Activated B cell treated with CpG ODN at 0.5 μM for 24 hours (primary cell): ENCODE data around the gene MBTPS1. TPM values are rescaled to one million over a fixed set of nuclear protein-coding genes. Genes with fewer than 3 reads are reported as not detected.
A peak's percentile ranks its signal among the peaks of the same experiment; 100 is the strongest.

ENCODE experiments used
- ATAC-seq: fragments of 200-7000 bp; cut with Tn5 transposase; one replicate; pipeline ENCODE4 v1.10.0; 2021; ENCODE audit warnings: low read depth, mild to moderate bottlenecking, moderate library complexity
- CTCF ChIA-PET: fragments of 350-600 bp; sonication (Branson Sonifier 250); formaldehyde crosslinking; loops from one replicate; lab custom pipeline; 2021; ENCODE audit warnings: antibody characterized with exemption; lab: Charles Lee
- POLR2A ChIA-PET: fragments of 350-600 bp; sonication (Branson Sonifier 250); formaldehyde crosslinking; loops from one replicate; lab custom pipeline; 2021; ENCODE audit warnings: antibody characterized with exemption; lab: Charles Lee
- DNase-seq: peaks from one replicate; pipeline ENCODE4 v3.0.0; 2022
- H3K27ac Mint-ChIP-seq: one replicate; pipeline ENCODE4 v1.8.0; 2020; ENCODE audit warnings: mixed read lengths
- H3K27me3 Mint-ChIP-seq: one replicate; pipeline ENCODE4 v1.8.0; 2021; ENCODE audit warnings: mixed read lengths
- H3K36me3 Mint-ChIP-seq: one replicate; pipeline ENCODE4 v1.8.0; 2021; ENCODE audit warnings: low read depth, mixed read lengths
- H3K4me1 Mint-ChIP-seq: one replicate; pipeline ENCODE4 v1.8.0; 2021; ENCODE audit warnings: mixed read lengths
- H3K4me3 Mint-ChIP-seq: one replicate; pipeline ENCODE4 v1.8.0; 2020; ENCODE audit warnings: mild to moderate bottlenecking, mixed read lengths
- H3K9me3 Mint-ChIP-seq: one replicate; pipeline ENCODE4 v1.8.0; 2020; ENCODE audit warnings: mixed read lengths
- intact Hi-C: fragments of 100-400 bp; cut with micrococcal nuclease; formaldehyde crosslinking; loops from one replicate; pipeline ENCODE4 v1.15.1; 2024
- total RNA-seq: library from RNA; stranded (reverse); gene quantifications from 2 replicates; pipeline ENCODE4 v1.2.3, GENCODE V29; 2022
- TF ChIP-seq, protein P1 (sequence below): fragments of 200-600 bp; IDR thresholded peaks from one replicate; pipeline ENCODE4 v1.8.0; 2022; ENCODE audit warnings: antibody characterized with exemption, mild to moderate bottlenecking

MBTPS1 gene
- total RNA-seq, 1 donor from 2014 or later: 79.2 TPM

DNA sequence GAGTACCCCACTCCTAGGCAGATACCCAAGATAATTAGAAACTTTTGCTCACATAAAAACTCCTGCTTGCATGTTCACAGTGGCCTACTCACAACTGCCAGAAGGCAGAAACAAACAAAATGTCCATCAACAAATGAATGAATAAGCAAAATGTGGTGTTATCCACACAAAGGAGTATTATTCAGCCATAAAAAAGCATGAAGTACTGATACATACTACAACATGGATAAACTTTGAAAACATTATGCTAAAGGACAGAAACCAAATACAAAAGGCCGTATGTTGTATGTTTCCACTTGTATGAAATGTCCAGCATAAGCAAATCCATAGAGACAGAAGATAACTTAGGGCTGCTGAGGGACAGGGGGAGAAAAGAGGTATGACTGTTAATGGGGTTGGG lies 26.3 kb upstream of the MBTPS1 start:
- H3K36me3 Mint-ChIP-seq: peaks cover 6% of the 10 kb centered on the region
- intact Hi-C loops: no loop called here

DNA sequence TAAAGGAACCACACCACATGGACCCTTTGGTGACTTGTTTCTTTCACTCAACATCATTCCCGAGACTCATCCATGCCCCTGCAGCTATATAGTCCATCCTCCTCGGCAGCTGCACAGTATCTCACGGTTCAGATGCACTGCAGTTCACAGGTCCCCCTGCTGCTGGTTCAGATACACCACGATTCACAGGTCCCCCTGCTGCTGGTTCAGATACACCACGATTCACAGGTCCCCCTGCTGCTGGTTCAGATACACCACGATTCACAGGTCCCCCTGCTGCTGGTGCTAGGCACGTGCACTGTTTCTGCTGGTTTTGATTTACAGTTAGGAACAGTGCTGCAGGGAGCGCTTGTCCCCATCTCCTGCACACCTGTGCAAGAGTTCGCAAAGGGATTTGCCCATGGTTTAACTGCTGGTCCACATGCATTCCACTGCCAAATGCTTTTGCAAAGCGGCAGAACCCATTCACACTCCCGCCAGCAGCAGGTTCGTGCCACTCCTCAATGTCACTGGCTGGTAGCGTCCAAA lies 24.5 kb upstream of the MBTPS1 start:
- Mint-ChIP-seq H3K27ac (no peak overlapping the region), H3K36me3 (peaks cover 6% of the 10 kb centered on the region), H3K9me3 (no peaks in the 10 kb centered on the region), H3K4me3 (no peak overlapping the region), H3K4me1 (peaks cover 14% of the 10 kb centered on the region), H3K27me3 (no peaks in the 10 kb centered on the region)
- ChIA-PET CTCF (interaction anchor here (0.9 to 1.2 kb wide), 2 partner anchors 46 to 52 kb away, joined by 3 to 4 read pairs; partner anchors contain the start of gene TAF1C), POLR2A (interaction anchor here (0.6 to 0.7 kb wide), 3 partner anchors 9 to 459 kb away, joined by 3 to 9 read pairs (median 5); no protein-coding TSS in a partner anchor)
- DNase-seq (no peak), ATAC-seq (peak; percentile 15)
- TF ChIP-seq, protein P1, sequence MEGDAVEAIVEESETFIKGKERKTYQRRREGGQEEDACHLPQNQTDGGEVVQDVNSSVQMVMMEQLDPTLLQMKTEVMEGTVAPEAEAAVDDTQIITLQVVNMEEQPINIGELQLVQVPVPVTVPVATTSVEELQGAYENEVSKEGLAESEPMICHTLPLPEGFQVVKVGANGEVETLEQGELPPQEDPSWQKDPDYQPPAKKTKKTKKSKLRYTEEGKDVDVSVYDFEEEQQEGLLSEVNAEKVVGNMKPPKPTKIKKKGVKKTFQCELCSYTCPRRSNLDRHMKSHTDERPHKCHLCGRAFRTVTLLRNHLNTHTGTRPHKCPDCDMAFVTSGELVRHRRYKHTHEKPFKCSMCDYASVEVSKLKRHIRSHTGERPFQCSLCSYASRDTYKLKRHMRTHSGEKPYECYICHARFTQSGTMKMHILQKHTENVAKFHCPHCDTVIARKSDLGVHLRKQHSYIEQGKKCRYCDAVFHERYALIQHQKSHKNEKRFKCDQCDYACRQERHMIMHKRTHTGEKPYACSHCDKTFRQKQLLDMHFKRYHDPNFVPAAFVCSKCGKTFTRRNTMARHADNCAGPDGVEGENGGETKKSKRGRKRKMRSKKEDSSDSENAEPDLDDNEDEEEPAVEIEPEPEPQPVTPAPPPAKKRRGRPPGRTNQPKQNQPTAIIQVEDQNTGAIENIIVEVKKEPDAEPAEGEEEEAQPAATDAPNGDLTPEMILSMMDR: no peak
- intact Hi-C loops: no loop called here

More for the DNA sequence above, 26.3 kb upstream of the MBTPS1 start:
- no peaks in the 10 kb centered on the region for H3K9me3 Mint-ChIP-seq
- DNase-seq (no peak), ATAC-seq (no peak)
- H3K27ac Mint-ChIP-seq: no peak overlapping the region
- H3K4me1 Mint-ChIP-seq: peaks cover 12% of the 10 kb centered on the region
- TF ChIP-seq, protein P1: no peak
- H3K27me3 Mint-ChIP-seq: no peaks in the 10 kb centered on the region
- H3K4me3 Mint-ChIP-seq: peak overlapping the region; percentile 16
- ChIA-PET POLR2A (interaction anchor here (0.7 to 3.1 kb wide), 2 partner anchors 25 to 873 kb away, joined by 3 to 47 read pairs; partner anchors contain the start of gene MBTPS1), CTCF (interaction anchor here (1.6 kb wide), 1 partner anchor 26 kb away, joined by 6 read pairs; the partner anchor contains the start of gene MBTPS1)

DNA sequence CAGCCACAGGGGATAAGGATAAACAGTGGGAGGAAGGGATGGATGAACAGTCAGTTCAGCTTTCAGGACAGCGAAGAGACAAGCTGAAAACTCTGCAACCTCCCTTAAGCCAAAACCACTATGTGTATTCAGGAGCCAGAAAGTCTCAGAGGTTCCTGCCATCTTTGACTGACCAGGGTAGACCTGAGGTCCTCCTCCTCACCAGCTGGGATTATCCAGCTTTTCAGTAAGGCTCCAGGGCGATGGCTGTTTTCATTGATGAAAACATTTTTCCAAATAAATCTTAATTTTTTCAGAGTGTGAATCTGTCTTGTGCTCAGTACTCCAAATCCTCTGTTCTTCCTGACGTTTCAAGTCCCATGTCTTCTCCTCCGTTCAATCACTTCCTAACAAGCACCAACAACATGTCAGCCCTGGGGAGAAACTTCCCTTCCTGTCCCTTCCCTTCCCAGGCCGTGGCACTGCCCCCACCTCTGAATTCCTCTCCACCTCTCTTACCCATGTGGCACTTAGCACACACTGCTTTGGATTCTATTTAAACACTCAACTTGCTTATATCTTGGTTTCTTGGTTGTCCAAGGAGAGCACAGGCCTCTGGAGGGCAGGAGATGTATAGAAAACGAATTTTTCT lies 23.0 kb upstream of the MBTPS1 start:
- POLR2A ChIA-PET: interaction anchor here (0.8 kb wide), 1 partner anchor 23 kb away, joined by 3 read pairs; the partner anchor contains the start of gene MBTPS1
- CTCF ChIA-PET: no interaction called here
- peak overlapping the region; percentile 16 for H3K27ac Mint-ChIP-seq
- no peaks in the 10 kb centered on the region for H3K9me3 Mint-ChIP-seq
- peaks cover 8% of the 10 kb centered on the region for H3K36me3 Mint-ChIP-seq
- no peak overlapping the region for H3K4me3 Mint-ChIP-seq
- ATAC-seq: no peak
- no peak for DNase-seq
- H3K27me3 Mint-ChIP-seq: no peaks in the 10 kb centered on the region
- TF ChIP-seq, protein P1: no peak
- intact Hi-C loops: no loop called here
- H3K4me1 Mint-ChIP-seq: peaks cover 18% of the 10 kb centered on the region

DNA sequence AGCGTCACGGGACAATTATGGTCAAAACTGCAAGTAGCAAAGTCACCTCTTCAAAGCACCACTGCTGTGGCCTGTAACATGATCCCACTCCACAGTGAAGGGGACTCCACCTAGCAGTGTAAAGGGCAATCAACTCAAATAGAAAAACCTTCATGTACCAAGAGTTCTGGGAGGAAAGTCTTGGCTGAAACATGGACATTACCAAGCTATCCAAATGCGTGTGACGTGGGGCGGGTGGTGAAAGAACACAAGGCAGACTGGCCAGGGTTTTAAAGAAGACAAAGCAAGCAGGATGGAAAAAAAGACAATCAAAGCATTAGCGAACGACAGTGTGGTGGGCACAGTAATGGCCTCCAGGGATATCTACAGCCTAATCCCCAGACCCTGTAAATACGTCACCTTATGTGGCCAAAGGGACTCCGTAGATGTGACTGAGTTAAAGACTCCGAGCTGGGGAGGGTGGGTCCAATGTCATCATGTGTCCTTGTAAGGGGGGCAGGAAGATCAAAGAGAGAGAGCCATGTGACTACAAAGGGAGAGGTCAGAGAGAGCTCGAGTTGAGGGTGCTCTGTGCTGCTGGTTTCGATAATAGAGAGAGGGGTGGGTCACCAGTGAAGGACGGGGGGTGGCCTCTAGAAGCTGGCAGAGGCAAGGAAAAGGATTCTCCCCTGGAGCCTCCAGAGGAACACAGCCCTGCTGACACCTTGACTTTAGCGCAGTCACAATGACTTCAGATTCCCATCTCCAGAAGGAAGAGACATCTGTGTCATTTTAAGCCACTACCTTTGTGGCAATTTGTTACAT lies 22.3 kb upstream of the MBTPS1 start:
- intact Hi-C loops: no loop called here
- CTCF ChIA-PET: no interaction called here
- H3K36me3 Mint-ChIP-seq: peaks cover 5% of the 10 kb centered on the region
- H3K4me3 Mint-ChIP-seq: no peak overlapping the region
- peaks cover 15% of the 10 kb centered on the region for H3K4me1 Mint-ChIP-seq
- H3K27me3 Mint-ChIP-seq: no peaks in the 10 kb centered on the region
- H3K9me3 Mint-ChIP-seq: no peaks in the 10 kb centered on the region
- POLR2A ChIA-PET: interaction anchor here (0.8 kb wide), 1 partner anchor 22 kb away, joined by 3 read pairs; the partner anchor contains the start of gene MBTPS1
- TF ChIP-seq, protein P1: no peak
- H3K27ac Mint-ChIP-seq: no peak overlapping the region
- DNase-seq (no peak), ATAC-seq (no peak)

DNA sequence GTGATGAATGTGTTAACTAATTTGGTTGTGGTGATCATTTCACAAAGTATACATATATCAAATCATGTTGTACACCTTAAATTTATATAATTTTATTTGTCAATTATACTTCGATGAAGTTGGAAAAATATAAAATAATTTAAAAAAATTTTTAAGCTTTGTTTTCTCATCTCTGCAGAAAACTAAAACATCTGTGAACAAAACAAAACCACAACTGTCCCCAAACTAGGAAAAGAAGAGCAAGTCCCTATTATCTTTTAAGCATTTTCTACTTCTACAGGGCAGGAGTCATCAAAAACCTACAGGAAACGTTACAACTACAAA lies 21.7 kb upstream of the MBTPS1 start:
- POLR2A ChIA-PET: no interaction called here
- H3K4me3 Mint-ChIP-seq: no peak overlapping the region
- no peak overlapping the region for H3K27ac Mint-ChIP-seq

More for the DNA sequence above, 21.7 kb upstream of the MBTPS1 start:
- peaks cover 16% of the 10 kb centered on the region for H3K4me1 Mint-ChIP-seq
- DNase-seq (no peak), ATAC-seq (no peak)
- no peaks in the 10 kb centered on the region for H3K9me3 Mint-ChIP-seq
- peaks cover 5% of the 10 kb centered on the region for H3K36me3 Mint-ChIP-seq
- H3K27me3 Mint-ChIP-seq: no peaks in the 10 kb centered on the region
- CTCF ChIA-PET: no interaction called here
- intact Hi-C loops: no loop called here
- TF ChIP-seq, protein P1: no peak
